Measurements from ENCODE around the gene SUPT4H1.

Gene SUPT4H1

DNA sequence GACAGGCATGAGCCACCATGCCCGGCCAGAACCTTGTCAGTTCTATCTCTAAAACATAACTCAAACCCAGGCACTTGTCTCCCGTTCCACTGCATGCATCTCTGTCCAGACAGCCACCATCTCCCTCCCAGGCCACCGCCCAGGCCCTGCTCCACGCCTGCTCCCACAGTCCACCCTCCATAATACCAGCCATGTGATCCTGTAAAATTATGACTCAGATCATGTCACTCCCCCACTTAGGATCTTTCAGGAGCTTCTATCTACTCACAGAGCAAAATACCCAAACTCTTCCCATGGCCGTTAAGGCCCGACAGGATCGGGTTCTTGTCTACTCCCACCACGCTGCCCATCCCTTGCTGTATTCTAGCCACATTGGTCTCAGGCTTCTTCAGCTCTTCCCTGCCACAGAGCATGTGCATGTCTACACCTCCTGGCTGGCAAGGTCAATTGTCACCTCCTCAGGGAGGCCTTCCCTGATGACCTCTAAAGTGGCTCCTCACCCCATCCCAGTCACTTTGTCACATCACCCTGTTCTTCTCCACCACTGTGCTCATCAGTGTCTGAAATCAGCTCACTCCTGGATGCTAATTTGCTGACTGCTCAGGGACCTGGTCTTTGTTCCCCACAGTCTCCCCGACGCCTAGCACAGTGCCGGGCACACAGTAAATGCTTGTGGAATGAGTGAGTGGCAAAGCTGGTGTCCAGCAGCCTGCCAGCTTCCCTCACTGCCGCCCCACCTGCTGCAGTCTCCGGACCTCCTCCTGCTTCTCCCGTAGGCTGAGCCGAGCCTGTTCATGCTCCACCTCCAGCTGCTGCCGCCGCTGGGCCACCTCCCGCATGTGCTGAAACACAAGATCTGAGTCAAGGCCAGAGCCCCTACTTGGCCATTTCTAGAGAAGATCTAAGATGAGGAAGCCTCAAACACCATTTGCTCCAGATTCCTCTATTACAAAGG, 30.2 kb downstream of the SUPT4H1 start:
- Histone ChIP-seq H3K9me3 (replicated peaks in 1 of 11) (no peaks in the 10 kb centered on the region), H3K36me3 (peaks cover 0 to 62% (median 30%) of the 10 kb centered on the region in 11 experiments; a peak in 17 of 22 replicates), H3K27ac (no peak overlapping the region; a peak in 1 of 22 replicates), H3K4me3 (no peak overlapping the region), H3K27me3 (peaks cover 0 to 23% (median 11%) of the 10 kb centered on the region in 11 experiments; a peak in 10 of 22 replicates), H3K4me2 (peak overlapping the region in 6 of 11 experiments; percentile 5 to 100 (median 60); a peak in 4 of 22 replicates), H3K9ac (peak overlapping the region in 1 of 11 experiments; percentile 7; a peak in 1 of 22 replicates), H4K20me1 (peaks cover 0 to 60% (median 23%) of the 10 kb centered on the region in 11 experiments; a peak in 16 of 22 replicates), H3K4me1 (peaks cover 40 to 79% (median 72%) of the 10 kb centered on the region in 10 experiments)
- no peak for TF ChIP-seq Cebpa-rat (IDR thresholded peaks at IDR 0.05)

DNA sequence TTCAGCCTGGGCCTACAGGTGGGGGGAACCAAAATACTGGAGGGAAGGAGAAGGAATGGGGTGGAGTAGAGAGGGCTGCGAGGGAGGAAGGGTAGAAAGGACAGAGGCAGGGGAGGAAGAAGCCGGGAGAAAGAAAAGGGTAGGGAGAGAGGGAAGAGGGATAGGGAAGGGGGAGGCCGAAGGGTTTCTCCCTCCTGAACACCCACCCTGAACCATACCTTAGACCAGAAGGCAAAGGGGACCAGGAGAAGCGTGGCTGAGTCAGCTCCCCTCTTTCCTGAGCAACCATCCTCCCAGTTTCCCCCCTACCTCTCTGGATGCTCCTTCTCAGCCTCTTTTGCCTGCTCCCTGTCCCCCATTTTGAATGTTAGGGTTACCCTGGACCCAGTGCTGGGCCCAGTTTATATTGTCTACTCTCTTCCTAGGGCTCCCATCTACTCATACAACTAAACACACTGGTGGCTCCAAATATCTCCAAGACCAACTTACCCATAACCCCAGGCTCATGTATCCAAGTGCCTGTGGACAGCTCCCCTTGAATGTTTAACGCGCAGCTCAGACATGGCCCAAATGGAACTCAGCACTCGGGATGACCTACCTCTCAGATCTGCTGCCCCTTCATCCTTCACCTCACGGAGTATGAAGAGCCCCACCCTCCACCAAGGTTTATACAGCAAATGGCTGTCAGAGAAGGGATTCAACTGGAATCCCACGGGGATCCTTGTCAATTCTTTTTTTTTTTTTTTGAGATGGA, 31.3 kb downstream of the SUPT4H1 start:
- H3K4me2 ChIP-seq = peak overlapping the region in 2 of 11 experiments; percentile 5 to 24; a peak in 1 of 22 replicates
- no peaks in the 10 kb centered on the region for H3K9me3 ChIP-seq (replicated peaks in 1 of 11)
- H3K27me3 ChIP-seq = peaks cover 0 to 20% (median 11%) of the 10 kb centered on the region in 11 experiments; a peak in 10 of 22 replicates
- peaks cover 0 to 73% (median 38%) of the 10 kb centered on the region in 11 experiments; a peak in 18 of 22 replicates for H3K36me3 ChIP-seq
- peaks cover 0 to 49% (median 12%) of the 10 kb centered on the region in 11 experiments; a peak in 15 of 22 replicates for H4K20me1 ChIP-seq
- H3K4me1 ChIP-seq = peaks cover 30 to 78% (median 70%) of the 10 kb centered on the region in 10 experiments
- H3K27ac ChIP-seq = no peak overlapping the region
- H3K9ac ChIP-seq = no peak overlapping the region; a peak in 1 of 22 replicates
- TF ChIP-seq Cebpa-rat (IDR thresholded peaks at IDR 0.05) = no peak
- no peak overlapping the region for H3K4me3 ChIP-seq

DNA sequence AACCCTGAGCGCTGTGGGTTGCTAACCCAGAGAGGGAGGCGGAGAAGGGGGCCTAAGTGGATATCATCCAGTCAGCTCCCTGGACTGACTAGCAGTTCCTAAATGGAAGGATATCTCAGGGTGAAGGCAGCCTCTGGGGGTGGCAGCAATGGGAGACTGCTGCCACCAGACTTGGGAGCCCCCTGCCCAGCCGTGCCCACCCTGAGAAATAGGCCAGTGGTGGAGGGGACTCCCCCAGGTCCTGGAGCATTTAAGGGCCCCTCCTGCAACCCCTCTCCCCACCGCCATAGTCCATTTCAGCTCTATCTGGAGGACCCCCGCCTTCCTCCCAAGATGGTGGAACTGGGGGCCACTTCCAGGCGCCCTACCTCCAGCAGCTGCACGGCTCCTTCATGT, 31.8 kb downstream of the SUPT4H1 start:
- Histone ChIP-seq H3K27me3 (peaks cover 0 to 15% (median 10%) of the 10 kb centered on the region in 11 experiments; a peak in 10 of 22 replicates), H3K9me3 (replicated peaks in 1 of 11) (no peaks in the 10 kb centered on the region), H3K27ac (no peak overlapping the region), H4K20me1 (peaks cover 0 to 43% (median 6%) of the 10 kb centered on the region in 11 experiments; a peak in 14 of 22 replicates), H3K4me2 (no peak overlapping the region), H3K4me1 (peaks cover 24 to 78% (median 66%) of the 10 kb centered on the region in 10 experiments), H3K36me3 (peaks cover 0 to 78% (median 43%) of the 10 kb centered on the region in 11 experiments; a peak in 18 of 22 replicates), H3K4me3 (no peak overlapping the region), H3K9ac (no peak overlapping the region)
- no peak for TF ChIP-seq Cebpa-rat (IDR thresholded peaks at IDR 0.05)

DNA sequence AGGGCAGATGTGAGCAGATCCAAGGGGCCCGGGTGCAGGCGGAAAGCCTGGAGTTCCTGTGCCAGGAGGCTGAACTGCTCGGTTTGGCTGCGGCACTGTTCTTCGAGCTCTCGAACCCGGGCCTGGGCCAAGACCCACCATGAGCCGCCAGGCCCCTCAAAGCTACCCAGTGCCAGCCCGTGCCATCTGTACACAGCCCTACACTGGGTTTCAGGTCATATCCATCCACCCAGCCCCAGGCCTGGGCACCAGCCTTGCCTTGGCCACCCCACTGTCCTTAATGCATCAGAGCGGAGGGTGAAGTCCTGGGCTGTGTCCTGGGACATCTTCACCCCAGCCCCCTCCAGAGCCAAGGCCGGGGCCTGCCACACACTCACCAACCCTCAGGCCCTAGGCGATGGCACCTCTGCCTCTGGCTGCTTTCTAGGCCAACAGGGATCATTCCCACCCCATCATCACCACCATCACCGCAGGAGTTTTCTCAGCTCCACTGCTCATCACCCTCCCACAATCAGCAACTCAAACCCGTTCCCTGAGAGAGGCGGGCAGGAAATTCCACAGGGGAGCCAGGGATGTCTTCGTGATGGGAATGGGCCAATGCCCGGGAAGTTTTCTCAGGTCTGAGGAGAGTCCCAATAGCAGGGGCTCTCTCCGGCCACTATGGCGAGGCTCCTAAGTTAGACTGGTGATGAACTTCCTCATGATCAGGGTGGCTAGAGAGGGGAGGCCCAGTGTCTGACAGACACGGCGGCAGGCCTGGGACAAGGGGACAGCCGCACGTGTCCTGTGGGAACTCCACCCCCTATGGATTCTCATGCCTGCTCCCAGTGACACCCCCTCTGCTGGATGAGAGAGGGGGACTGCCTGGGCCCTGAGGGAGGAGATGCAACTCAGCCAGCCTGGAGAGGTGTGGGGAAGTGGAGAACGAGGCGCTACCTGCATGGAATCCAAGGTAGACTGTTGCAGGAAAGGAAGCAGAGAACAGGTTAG, 32.5 kb downstream of the SUPT4H1 start:
- peaks cover 0 to 85% (median 49%) of the 10 kb centered on the region in 11 experiments; a peak in 18 of 22 replicates for H3K36me3 ChIP-seq
- H3K9ac ChIP-seq = peak overlapping the region in 4 of 11 experiments; percentile 21 to 63 (median 45); a peak in 2 of 22 replicates
- H3K9me3 ChIP-seq (replicated peaks in 1 of 11) = no peaks in the 10 kb centered on the region
- H3K27me3 ChIP-seq = peaks cover 0 to 8% (median 3%) of the 10 kb centered on the region in 11 experiments; a peak in 9 of 22 replicates
- peaks cover 17 to 78% (median 64%) of the 10 kb centered on the region in 10 experiments; a peak in 19 of 20 replicates for H3K4me1 ChIP-seq
- H4K20me1 ChIP-seq = peaks cover 0 to 37% (median 0%) of the 10 kb centered on the region in 11 experiments; a peak in 7 of 22 replicates
- H3K27ac ChIP-seq = peak overlapping the region in 7 of 11 experiments; percentile 14 to 73 (median 59); a peak in 10 of 22 replicates
- H3K4me2 ChIP-seq = peak overlapping the region in 2 of 11 experiments; percentile 55 to 74; a peak in 2 of 22 replicates
- H3K4me3 ChIP-seq = no peak overlapping the region
- no peak for TF ChIP-seq Cebpa-rat (IDR thresholded peaks at IDR 0.05)

DNA sequence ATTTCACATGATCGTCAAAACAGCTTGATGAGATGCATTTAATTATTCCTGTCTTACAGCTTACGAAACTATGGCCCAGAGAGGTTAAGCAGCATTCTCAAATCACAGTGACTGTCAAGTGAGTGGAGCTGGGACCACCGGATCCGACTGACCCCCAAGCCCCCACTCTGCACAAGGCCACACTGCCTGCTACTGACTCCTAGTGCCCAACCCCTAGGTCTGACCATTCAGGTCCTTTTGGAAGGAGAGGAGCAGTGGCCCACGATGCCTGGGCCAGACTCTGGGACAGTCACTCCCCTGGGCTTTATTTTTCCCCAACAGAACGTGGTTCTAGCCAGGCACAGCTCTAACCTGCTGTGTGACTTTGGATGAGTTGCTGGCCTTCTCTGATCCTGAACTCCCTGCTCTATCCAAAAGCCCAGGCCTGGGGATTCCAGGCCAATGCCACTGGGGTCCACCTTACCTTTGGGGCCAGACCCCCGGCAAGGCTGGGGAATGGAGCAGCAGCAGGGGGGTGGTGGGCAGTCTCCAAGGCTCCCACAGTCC, 33.3 kb downstream of the SUPT4H1 start:
- H3K36me3 ChIP-seq = peaks cover 0 to 92% (median 51%) of the 10 kb centered on the region in 11 experiments; a peak in 18 of 22 replicates
- peak overlapping the region in 6 of 11 experiments; percentile 51 to 73 (median 62); a peak in 12 of 22 replicates for H3K27ac ChIP-seq
- H3K4me1 ChIP-seq = peaks cover 9 to 78% (median 64%) of the 10 kb centered on the region in 10 experiments; a peak in 19 of 20 replicates
- H3K4me3 ChIP-seq = no peak overlapping the region
- no peak for TF ChIP-seq Cebpa-rat (IDR thresholded peaks at IDR 0.05)
- 0 out of 22 replicates have a peak, but pooled peaks cover 0 to under 1% (median 0%) of the 10 kb centered on the region in 11 experiments for H3K27me3 ChIP-seq
- H3K9ac ChIP-seq = peak overlapping the region in 8 of 11 experiments; percentile 21 to 63 (median 40); a peak in 7 of 22 replicates
- peaks cover 0 to 29% (median 0%) of the 10 kb centered on the region in 11 experiments; a peak in 4 of 22 replicates for H4K20me1 ChIP-seq
- peak overlapping the region in 4 of 11 experiments; percentile 55 to 74 (median 58); a peak in 5 of 22 replicates for H3K4me2 ChIP-seq
- H3K9me3 ChIP-seq (replicated peaks in 1 of 11) = no peaks in the 10 kb centered on the region

DNA sequence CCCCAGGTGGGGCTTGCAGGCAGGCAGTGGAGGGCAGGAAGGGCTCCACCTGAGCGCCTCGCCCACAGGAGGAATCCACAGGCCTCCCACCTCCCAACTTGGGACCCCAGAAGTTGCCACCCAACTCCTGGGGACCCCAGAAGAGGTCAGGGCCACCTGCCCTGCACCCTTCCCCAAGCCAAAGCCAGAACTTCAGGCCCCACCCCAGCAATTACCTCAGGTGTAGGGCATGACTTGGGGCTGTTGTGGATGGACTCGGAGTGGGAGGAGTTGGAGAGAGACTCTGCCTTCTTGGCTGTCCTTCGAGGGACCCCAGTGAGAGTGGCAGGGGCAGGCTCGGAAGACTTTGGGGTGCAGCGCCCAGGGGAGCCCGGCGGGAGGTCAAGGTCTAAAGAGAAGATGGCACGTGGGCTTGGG, 33.9 kb downstream of the SUPT4H1 start:
- Histone ChIP-seq H3K36me3 (peaks cover 0 to 93% (median 47%) of the 10 kb centered on the region in 11 experiments; a peak in 18 of 22 replicates), H3K27ac (peak overlapping the region in 8 of 11 experiments; percentile 23 to 73 (median 56); a peak in 15 of 22 replicates), H4K20me1 (peaks cover 0 to 23% (median 0%) of the 10 kb centered on the region in 11 experiments; a peak in 3 of 22 replicates), H3K4me2 (peak overlapping the region; percentile 5 to 74 (median 60); a peak in 20 of 22 replicates), H3K4me3 (no peak overlapping the region; a peak in 1 of 20 replicates), H3K9me3 (replicated peaks in 1 of 11) (no peaks in the 10 kb centered on the region), H3K27me3 (no peaks in the 10 kb centered on the region), H3K9ac (peak overlapping the region in 10 of 11 experiments; percentile 24 to 63 (median 40); a peak in 15 of 22 replicates), H3K4me1 (peaks cover 9 to 77% (median 63%) of the 10 kb centered on the region in 10 experiments; a peak in 19 of 20 replicates)
- TF ChIP-seq Cebpa-rat (IDR thresholded peaks at IDR 0.05) = no peak
